Stimulated activated CD4-positive, alpha-beta T cell treated with anti-CD3 and anti-CD28 coated beads, Interleukin-2, amount 100 ng/mL, for 48 hours (primary cell): ENCODE measurements around the gene CDH2.

Experiments
- DNase-seq, 2 donors: peaks; one replicate each; pipeline ENCODE4 v3.0.0-alpha.2; 2020

Gene CDH2

GRCh38 chr18:28176948-28177827 lies at the start of gene CDH2:
Gene CDH2 (minus strand): TSS chr18:28177130. CDS start chr18:28177022, 108 bp downstream.
- DNase-seq: no peak

GRCh38 chr18:28212060-28212459 lies 35.1 kb upstream of the CDH2 start:
- no peak for DNase-seq

- no peak for DNase-seq
Measured at GRCh38 chr18:28208712-28209265, 31.9 kb upstream of the CDH2 start.

GRCh38 chr18:28208268-28208667 lies 31.3 kb upstream of the CDH2 start:
- no peak for DNase-seq

- no peak for DNase-seq
Measured at GRCh38 chr18:28204154-28204553, 27.2 kb upstream of the CDH2 start.

- DNase-seq: no peak
Measured at GRCh38 chr18:28201056-28201455, 24.1 kb upstream of the CDH2 start.

GRCh38 chr18:28198620-28199019 lies 21.7 kb upstream of the CDH2 start:
- no peak for DNase-seq

- DNase-seq: no peak
Measured at GRCh38 chr18:28193177-28193778, 16.3 kb upstream of the CDH2 start.

GRCh38 chr18:28189400-28190239 lies 12.7 kb upstream of the CDH2 start:
- DNase-seq: peak; percentile 18

- DNase-seq: no peak
Measured at GRCh38 chr18:28185121-28185520, 8.2 kb upstream of the CDH2 start.

GRCh38 chr18:28183418-28184078 lies 6.6 kb upstream of the CDH2 start:
- DNase-seq: no peak

GRCh38 chr18:28181616-28182015 lies 4.7 kb upstream of the CDH2 start:
- no peak for DNase-seq

GRCh38 chr18:28178720-28179119 lies 1.8 kb upstream of the CDH2 start:
- DNase-seq: no peak

GRCh38 chr18:28177828-28178635 lies 1.1 kb upstream of the CDH2 start:
- no peak for DNase-seq

- DNase-seq: no peak
Measured at GRCh38 chr18:28176698-28176947, 307 bp downstream of the CDH2 start.

GRCh38 chr18:28175930-28176697 lies 816 bp downstream of the CDH2 start:
- DNase-seq: no peak

GRCh38 chr18:28175150-28175929 lies 1.6 kb downstream of the CDH2 start:
- no peak for DNase-seq

- DNase-seq: no peak
Measured at GRCh38 chr18:28174181-28174905, 2.6 kb downstream of the CDH2 start.

GRCh38 chr18:28171837-28172236 lies 5.1 kb downstream of the CDH2 start:
- no peak for DNase-seq

GRCh38 chr18:28168725-28169124 lies 8.2 kb downstream of the CDH2 start:
- DNase-seq: no peak
